GM21360 (cell line): ENCODE data around the gene ARHGAP4.

ENCODE experiments used
- ATAC-seq: cut with Tn5 transposase; IDR thresholded peaks from one replicate; pipeline ENCODE4 v1.9.1; 2021; ENCODE audit warnings: mild to moderate bottlenecking, moderate library complexity; ENCODE audit not compliant: unreplicated experiment

Gene ARHGAP4

DNA sequence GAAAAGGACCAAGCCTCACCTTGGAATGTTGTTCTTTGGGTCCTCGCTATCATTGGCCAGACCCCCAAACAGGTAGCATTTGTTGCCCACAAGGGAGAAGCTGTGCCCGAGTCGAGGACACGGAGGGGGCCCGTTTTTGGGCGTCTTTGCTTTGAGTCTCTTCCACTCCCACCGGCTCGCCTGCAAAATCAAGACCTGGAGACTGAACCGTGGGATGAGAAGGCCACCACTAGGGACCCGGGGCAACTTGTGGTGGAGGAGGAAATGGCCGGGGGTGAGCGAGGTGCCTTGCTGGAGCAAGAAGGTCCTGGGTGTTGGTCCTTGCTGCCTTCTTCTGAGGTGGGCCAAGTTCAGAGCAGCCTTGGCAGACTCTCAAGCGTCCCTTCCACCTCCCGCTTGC, 38.0 kb upstream of the ARHGAP4 start:
- ATAC-seq, result no peak

DNA sequence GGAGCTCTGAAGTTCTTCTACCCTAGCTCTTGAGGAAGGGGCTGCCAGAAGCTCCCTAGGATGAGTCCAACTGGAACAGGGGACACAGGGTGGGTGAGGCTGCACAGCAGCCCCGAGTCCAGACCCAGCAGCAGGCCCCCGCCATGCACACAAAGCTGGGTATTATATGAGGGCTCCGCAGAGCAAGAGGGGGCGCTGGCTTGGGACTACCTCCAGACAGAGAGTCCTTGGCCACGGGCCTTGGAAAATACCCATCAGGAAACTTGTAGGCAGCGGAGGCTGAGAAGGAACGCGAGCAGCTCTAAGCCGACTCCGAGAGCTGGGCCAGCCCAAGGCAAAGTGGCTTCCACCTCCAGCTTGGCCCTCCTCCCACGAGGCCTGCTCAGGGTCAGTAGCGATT, 37.5 kb upstream of the ARHGAP4 start:
- ATAC-seq, result no peak

DNA sequence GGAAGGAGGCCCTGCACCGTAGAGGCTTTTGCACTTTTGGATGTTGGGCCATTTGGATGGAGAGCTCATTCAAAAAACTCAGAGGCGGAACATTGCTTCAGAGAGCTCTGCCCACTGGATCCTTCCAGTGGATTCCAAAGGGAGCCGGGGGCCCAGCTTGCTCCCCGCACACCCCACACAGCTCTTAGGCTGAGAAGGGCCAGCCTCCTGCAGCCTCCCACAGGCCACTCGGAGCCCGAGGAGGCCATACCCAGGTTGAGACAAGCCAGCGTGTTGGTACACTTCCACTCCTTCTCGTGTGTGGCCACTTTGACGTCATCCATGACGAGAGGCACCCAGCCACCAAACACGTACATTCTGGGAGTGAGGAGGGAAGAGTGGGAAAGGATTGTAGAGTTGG, 35.2 kb upstream of the ARHGAP4 start:
- no peak for ATAC-seq

DNA sequence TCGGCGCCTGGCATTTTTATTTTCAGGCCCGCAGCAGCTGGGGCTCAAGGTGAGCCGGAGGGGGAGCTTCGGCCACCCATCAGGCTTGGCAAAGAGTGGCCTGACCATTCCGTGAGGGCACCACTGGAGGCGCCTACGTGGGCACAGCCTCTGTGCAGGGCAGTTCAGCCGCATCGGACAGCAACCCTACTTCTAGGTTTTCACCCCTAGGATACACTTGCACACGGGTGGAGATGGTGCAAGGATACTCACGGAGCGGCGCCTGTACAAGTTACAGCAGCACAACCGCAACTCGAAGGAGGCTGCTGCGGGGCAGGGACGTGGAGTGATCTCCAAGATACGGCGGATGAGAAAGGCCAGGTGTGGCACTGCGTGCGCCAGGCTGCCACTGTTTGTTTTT, 34.7 kb upstream of the ARHGAP4 start:
- ATAC-seq, result no peak

DNA sequence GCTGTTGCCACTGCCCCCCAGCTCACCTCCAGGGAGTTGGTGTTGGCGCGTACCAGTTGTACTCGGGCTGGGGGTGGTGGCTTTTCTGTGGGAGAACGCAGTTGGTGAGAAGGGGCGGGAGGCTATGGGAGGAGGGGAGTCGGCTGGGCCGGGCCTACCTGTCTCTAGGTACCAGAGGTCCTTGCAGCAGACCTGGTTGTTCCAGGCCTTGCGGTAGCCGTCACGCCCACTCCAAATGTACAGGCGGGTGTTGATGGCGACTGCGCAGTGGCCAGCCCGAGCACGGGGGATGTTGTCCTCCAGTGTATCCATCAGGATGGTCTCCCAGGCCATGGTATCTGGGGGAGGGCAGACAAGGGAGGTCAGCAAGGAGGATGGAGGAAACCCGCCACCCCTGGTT, 34.0 kb upstream of the ARHGAP4 start:
- no peak for ATAC-seq

DNA sequence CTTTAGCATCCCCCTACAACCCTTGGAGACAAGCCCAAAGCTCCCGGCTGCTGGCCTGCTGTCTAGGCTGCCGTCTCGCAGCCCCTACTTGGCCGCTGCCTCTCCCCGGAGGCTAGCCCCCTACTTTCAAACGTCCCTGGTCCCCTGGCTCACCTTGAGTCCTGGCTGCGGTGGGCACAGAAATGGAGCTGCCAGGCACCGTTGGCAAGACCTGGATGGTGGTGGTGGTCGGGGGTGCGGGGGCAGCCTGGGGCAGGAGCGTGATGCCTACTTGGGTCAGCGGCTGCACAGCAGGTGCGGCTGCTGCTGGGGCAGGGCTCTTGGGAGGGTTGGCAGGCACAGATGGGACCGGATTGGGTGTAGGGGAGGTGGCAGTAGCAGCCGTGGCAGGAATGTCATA, 33.6 kb upstream of the ARHGAP4 start:
- no peak for ATAC-seq

DNA sequence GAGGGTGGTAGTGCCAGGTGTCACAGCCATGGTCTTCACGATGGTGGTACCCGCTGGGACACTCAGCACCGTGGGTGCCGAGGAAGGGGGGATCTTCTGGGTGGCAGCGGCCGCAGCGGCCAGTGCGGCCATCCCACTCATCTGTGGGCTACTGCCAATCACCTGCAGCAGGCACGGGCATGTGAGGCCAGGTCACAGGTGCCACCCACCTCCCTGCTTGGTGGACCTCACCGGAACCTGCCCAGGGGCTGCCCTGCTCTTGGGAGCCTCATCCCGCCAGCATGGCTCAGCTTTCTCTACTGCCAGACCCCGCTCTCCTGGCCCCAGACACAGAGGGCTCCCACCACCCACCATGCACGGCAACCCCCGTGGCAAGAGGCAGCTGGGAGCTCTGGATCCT, 32.5 kb upstream of the ARHGAP4 start:
- no peak for ATAC-seq

DNA sequence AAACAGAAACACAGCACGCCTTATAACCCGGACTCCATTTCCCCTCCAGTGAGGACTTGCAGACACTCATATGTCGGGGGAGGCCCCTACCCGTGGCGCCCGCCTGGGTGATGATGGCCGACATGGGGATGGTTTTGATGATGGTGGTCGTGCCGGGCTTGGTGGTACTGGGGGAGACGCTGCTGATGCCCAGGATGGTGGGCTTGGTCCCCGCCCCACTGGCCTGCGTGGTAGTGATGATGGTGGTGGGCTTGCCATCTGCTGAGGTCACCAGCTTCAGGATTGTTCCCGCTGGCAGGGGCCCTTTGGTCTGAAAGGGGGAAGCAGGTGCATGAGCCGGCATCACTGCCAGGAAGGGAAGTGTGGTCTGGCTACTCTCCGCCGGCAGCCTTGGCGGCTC, 31.2 kb upstream of the ARHGAP4 start:
- ATAC-seq, result no peak

DNA sequence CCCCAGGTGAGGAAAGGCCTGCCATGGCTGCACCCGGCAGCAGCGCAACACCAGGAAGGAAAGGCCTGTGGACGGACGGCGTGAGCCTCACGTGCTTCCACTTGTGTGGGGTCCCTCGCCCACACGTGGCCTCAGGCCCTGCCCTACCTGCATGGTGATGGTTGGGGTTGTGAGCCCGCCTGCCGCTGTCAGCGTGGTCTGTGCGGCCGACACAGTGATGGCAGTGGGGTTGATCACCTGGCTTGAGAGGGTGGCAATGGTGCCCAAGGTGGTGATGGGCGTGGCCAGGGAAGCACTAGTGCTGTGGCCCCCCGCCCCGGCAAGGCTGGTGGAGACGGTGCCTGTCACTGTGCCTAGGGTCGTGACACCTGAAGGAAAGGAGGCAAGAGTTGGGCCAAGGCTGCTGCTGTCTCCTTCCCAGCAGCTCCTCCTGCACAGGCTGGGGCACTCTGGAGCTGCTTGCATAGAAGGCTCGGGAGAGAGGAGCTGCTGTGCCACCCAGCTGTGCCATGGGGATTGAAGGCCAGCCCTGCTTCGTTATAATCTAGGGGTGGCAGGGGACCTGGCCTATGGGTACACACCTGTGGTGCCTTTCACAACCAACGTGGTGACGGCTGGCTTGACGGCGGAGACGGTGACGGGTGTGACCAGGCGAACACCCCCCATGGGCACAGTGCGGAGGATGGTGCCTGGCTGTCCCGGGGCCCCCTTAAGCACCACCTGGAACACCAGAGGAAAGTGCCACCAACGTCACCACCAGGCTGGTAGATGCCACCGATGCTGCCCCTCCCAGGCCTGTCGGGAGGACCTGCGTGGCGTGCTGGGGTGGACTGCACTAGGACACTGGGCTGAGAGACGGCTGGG, 30.2 kb upstream of the ARHGAP4 start:
- no peak for ATAC-seq

DNA sequence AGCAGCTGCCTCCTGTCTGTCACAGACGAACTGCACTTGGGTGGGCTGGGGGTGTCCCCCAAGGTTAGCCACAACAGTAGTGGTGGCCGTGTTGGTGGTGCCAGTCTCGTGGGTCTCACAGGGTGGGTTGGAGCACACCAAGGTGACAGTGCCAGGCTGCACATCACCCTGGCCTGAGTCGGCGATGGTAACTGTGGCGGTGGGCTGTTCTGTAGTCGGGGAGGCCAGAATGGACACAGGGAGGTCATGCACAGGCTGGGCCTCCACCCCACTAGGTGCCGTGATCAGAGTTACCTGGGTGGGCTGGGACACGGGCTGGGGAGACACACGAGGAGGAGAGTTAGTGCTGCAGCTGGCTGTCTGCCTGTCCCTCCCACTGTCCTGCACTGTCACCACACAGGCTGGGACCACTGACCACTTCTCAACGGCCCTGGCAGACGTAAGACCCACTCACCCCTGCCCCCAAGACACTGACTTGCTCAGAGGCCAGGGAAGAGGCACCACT, 29.2 kb upstream of the ARHGAP4 start:
- no peak for ATAC-seq

DNA sequence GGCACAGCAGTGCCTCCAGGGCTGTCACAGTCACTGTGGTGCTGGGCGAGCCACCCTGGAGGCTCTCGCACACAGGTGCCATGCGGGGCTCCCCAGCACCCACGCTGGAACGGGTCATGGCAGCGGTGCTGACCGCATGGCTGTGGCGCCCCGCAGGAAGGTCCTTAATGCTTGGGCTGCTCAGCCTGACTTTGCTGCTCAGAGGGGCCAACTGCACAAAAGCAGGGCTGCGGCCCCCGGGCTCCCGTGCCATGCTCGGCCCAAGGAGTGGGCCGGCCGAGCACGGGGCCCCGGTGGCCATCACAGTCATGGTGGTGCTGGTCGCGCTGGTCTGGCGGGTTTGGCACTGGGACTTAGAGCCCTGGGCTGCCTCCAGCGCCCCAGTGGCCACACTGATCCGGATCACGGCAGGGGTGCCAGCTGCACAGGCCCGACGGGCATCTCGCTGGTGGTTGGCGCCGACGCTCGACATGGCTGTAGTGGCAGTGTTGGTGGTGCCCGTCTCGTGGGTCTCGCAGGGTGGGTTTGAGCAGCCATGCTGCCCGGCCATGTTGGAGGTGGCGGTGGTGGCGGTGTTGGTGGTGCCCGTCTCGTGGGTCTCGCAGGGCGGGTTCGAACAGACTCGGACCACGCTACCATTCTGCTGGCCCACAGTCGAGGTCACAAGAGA, 28.6 kb upstream of the ARHGAP4 start:
- no peak for ATAC-seq

DNA sequence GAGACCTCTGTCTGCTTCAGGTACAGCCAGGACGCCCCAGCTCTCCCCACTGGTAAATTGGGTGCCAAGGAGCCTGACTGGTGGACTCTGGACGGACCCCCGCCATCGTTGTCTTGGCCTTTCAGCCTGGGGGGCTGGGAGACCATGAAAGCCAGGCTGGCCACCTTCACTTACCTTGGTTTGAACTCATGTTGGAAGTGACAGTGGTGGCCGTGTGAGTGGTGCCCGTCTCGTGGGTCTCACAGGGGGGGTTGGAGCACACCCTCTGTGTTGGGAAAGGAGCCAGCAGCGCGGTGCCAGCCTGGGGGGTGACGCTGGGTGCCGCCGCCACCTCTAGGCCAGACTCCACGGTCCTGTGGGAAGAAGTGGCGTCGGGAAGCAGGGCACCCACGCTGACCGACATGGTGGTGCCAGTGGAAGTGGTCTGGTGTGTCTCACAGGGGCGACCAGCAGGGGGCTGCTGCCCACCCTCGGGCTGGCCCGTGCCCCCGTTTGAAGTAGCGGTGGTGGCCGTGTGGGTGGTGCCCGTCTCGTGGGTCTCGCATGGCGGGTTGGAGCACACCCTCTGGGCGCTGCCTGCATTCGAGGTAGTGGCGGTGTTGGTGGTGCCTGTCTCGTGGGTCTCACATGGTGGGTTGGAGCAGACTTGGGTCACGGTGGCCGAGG, 28.0 kb upstream of the ARHGAP4 start:
- ATAC-seq, result no peak

DNA sequence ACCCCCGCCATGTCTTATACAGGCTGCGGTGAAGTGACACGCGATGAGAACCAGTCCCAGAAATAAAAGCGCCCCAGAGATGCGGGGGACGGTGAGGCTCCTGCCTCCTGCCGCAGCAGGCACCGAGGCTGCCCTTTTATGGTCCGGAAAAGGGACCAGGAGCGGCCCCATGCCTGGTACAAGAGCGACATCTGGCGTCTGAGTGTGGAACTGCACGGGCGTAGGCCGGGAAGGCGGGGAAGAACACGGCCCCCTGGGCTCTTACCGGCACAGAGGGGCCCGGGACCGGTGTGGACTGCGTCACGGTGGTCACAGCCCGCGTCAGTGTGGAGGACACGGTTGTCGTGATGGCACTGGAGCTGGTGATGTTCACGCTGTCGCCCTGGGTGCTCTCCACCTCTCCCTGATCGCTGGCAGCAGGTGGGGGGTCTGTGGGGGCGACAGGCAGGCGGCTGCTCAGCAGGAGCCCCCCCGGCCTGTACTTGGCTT, 27.3 kb upstream of the ARHGAP4 start:
- peak; percentile 47 for ATAC-seq

DNA sequence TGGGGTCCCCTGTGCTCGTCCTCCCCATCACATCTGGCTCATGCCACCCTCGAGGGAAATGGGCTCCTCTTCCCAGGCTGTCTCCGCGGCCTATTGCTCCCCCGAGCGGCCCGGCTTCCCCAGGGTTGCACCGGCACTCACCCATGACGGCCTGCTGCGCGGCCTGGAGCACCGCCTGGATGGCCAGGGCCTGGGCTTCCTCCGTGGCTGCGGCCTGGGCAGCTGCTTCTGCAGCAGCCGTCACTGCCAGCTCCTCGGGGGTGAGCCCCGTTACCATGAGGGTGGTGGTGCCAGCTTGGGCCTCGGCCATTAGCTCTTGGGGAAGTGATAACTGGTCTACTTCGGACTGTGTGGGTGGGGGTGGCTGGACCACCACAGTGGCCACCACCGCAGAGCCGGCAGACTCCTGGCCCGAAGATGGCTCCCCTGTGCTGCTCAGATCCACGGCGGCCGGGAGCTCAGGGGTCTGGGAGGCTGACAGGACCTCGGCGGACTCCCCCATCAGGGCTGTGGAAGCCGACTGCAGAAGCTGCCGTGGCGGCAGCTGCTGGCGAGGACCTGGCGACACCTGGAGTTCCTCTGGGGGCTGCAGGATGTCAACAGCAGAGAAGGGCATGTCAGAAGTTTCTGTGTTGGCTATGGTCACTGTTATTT, 26.4 kb upstream of the ARHGAP4 start:
- no peak for ATAC-seq

DNA sequence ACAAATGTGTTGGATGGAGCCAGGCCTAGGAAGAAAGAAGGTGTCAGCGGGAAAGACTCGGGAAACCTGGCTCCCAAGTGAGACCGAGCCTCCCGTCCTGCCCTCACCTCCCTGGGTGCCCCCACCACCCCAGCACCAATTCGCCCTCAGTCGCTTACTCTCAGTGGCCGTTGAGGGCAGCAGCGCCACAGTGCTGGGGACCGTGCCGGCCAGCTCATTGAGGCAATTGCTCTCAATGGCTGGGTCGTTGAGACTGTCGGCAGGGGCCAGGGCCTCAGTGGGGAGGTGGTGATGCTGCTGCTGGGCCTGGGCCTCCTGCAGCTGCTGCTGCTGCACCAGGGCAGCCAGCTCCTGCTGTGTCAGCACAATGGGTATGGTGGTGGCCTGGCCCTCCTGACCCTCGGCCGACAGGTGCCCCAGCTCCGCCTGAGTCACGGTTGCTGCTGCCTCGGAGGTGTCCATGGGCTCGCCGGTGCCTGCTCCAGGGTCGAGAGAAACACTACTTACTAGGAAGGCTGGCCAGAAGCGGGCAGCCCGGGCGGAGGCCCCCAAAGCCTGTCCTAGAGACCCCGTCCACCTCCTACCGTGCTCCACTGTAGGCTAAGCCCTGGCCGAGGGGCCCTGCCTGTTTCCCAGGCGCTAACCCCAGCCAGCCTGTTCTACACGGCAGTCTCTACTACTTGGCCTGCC, 25.8 kb upstream of the ARHGAP4 start:
- no peak for ATAC-seq

DNA sequence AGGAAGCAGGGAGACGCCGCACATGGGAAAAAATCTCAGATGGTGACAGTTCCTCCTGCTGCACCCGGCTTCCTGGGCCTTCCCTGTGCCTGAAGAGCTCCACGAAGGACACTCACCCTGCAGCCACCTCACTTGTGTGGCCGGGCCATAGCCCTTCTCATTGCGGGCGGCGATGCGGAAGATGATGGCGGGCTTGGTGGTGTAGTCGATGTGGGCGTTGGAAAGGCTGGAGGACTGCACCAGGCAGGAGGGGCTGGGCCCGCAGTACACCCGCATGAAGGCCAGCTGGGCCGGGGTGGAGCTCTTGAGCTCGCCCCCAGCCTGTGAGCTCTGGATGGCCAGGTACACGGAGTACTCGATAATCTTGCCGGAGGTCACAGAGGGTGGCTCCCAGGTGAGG, 24.1 kb upstream of the ARHGAP4 start:
- no peak for ATAC-seq

DNA sequence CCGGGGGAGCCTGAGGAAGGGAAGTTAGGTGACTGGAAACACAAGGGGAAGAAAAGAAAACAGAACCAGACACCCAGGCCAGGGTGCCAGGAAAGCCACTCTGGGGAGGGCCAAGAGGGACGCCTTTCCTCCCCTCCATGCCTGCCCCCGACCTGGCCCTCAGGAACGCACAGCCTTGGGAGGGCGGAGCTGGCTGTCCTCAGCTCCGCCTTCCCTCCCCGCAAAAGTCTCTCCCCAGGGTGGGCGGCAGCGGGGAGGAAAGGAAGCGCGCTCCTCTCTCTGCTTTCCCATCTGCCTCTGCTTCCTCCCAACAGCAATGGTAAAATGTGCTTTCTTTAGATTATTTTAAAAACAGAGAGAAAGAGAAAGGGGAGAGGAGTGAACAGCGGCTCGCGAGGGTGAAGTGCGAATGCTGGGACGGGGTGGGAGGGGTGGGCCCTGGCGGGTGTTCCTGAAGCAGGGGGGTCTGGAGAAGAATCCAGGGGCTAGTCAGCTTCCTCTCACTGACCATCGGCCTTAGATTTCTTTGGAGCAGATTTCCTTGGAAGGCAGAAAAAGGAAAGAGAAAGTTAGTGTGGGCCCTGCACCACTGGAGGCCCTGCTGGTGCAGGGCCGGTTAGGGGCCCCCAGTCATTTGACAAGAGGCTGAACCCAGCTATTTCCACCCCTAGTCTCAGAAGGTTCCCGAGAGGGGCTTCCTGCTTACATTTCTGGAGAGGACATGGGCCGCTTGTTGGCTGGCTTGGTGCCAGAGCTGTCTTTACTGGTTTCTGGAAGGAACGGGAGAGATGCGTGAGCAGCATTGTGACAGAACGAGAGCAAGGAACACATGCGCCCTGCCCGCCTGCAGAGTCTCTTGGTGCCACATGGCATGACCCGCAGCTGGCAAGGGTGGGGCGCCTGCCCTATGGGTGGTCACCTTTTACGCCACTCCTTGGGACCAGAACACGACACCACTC, 23.1 kb upstream of the ARHGAP4 start:
- no peak for ATAC-seq

DNA sequence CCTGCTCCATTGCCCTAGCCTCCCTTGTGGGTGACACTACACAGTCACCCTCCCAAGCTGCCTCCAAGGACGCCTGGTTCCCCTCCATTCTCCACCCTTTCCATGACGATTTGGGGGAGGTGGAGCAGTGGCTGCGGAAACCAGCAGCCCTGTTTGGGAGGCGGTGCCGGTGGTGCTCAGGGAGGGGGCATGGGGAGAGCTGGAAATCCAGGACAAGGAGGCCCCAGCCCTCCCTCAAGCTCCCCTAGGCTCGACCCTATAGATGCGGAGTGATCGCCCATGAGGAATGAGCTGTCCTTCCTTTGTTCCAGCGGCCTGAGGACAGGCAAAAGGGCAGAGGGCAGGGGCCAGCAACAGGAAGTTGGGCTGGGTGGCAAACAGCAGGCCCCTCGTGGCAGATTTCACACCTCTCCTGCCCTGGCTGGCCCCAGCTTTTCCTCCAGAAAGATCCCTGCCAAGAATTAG, 22.0 kb upstream of the ARHGAP4 start:
- ATAC-seq, result no peak
